ENCODE results near the gene RASGRF1.
"Not testable (repeated sequence)": the region's sequence is repeated elsewhere in the genome, so short reads cannot be mapped to it uniquely, and the experiment has no call there.

RASGRF1 gene

DNA sequence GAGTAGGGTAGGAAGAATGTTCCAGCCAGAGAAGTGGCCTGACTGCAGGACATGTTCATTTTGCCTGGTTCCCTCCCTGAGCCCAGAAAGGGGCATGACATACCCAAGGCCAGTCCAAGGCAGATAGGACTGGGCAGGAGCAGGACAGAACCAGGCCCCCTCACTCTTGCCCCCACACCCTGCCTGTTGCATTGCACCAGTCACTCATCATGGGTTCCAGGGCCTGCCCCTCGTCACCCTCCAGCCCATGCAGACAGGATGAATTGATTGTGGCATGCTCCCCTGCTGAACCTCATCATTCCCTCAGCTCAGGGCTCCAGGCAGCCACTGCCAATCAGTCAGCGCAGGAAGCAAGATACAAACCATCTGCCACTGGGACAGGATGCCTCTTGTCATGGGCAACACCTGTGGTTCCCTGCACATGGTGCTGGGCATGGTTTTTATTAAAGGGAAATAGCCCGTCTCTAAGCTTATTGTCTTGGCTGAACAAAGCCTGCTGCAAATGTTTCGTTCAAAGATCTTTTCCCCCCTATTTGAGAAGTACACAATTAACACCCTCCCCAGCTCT lies 48.9 kb downstream of the RASGRF1 start:
- in situ Hi-C loops (cut with MboI; ENCODE audit: low sequenced_read_pairs), result no loop called here

DNA sequence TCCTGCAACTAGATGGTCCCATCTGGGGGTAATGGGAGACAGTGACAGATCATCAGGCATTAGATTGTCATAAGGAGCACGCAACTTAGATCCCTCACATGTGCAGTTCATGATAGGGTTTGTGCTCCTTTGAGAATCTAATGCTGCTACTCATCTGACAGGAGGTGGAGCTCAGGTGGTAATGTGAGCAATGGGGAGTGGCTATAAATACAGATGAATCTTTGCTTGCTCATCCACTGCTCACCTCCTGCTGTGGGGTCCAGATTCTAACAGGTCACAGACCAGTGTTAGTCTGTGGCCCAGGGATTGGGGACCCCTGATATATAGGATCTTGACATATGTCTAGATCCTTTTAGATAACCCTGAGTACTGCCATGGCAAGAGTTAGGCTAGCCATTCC lies 52.7 kb downstream of the RASGRF1 start:
- in situ Hi-C loops (cut with MboI; ENCODE audit: low sequenced_read_pairs), result no loop called here

DNA sequence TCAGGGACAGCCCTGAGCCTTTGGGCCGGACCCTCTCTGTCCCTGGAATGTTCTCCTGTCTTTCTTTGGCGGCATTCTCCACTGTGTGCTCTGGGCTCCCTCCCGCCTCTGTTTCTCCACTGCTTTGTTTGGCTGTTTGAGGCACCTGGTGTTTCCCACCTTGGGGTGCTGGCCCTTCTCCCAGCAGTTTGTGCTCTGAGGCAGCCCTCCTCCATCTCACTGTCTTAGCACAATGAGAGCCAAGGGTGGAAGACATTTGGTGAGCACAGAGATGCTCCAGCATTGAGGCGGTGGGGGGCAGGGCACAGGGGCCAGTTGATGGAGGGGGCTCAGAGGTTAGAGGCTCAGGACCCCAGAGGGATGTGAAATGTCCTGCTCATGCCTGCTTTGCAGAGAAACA lies 54.3 kb downstream of the RASGRF1 start:
- in situ Hi-C loops (cut with MboI; ENCODE audit: low sequenced_read_pairs), result no loop called here

DNA sequence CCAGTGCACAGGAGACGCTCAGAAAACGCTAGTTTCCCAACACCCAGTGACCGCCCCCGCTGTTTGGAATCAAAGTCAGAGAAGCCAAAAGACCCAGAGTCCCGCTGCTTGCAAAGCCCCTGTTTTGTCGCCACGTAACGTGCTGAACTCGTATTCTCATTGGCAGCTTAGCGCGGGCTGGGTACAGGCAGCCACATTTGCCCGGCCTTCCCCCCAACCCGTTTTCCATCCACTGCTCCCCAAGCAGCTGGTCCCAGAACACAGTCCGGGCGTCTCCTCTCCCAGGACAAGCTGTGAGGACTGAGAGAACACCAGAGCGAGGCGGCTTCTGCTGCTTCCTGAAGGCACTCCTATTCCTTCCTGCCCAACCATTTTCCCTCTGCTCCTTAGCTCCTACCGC lies 54.8 kb downstream of the RASGRF1 start:
- in situ Hi-C loops (cut with MboI; ENCODE audit: low sequenced_read_pairs), result no loop called here

DNA sequence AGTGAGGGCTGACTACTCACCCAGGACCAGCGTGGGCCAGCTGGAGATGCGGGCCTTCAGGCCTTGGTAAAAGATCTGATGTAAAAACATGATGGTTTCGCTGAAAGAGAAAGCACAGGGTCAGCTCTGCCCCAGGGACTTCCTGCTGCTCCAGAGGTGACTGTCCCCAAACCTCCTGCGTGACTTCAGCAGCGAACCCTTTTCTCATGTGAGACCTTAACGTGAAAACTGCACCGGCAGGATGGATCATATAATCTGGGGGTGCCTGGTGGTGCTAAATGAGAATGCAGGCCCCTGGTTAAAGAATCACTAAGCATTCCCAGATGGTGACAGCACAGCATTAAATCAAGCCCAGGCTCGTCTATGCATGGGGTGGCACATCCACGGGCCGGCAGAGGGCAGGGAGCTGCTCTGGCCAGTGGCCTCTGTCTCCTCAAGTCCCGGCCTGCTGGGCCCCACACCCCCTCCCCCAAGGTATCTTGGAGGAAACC lies 55.4 kb downstream of the RASGRF1 start:
- in situ Hi-C loops (cut with MboI; ENCODE audit: low sequenced_read_pairs), result no loop called here

DNA sequence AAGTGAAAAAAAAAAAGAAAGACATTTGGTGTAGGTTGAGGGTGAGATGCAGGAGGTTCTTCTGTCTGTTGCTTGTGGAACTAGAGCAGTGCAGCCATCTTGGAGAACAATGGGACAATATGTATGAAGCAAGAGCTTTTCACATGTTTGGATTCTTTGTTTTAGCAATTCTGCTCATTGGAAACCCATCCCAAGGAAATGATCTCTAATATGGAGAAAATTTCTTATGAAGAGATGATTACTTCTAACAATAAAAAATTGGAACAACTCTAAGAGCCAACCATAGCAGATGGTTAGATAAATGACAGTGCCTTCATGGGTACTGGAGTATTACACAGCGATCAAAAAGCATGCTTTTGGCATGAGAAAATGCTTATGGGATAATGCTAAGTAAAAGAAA lies 56.3 kb downstream of the RASGRF1 start:
- in situ Hi-C loops (cut with MboI; ENCODE audit: low sequenced_read_pairs), result no loop called here

DNA sequence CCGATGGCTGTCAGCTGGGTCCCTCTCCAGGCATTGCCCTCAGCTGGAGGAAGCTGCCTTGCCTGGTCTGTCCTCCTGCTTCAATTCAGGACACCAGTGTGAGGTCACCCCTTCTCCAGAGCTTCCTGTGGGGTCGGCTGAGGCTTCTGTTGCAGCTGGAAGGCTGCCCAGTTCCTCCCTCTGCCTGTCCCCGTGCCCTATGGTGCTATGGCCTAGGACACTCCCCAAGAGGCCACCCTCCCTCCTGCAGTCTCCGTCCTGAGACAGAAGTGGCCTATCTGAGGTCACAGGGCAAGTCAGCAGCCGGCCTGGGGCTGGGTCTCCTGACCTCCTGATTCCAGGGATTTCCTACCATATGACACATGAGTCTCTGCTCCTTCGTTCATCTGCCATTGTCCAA lies 57.9 kb downstream of the RASGRF1 start:
- in situ Hi-C loops (cut with MboI; ENCODE audit: low sequenced_read_pairs), result no loop called here

DNA sequence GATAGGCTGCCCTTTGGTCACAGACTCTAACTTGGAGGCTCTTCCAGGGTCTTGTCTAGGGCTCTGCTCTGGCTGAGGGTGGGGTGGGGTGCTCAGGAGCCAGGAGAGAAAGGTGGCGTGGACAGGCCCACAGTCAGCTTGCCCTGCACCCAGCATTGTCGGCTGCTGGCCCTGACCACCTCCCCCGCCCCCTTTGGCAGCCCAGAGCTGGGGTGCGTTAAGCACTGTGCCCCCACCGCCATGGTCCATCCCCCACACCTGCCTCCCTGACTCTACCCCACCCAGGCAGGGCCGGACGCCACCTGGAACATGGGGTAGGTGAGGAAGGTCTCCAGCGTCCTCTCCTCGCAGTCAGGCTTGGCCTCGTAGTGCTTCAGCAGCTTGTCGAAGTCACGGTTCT lies 58.8 kb downstream of the RASGRF1 start:
- in situ Hi-C loops (cut with MboI; ENCODE audit: low sequenced_read_pairs), result no loop called here

DNA sequence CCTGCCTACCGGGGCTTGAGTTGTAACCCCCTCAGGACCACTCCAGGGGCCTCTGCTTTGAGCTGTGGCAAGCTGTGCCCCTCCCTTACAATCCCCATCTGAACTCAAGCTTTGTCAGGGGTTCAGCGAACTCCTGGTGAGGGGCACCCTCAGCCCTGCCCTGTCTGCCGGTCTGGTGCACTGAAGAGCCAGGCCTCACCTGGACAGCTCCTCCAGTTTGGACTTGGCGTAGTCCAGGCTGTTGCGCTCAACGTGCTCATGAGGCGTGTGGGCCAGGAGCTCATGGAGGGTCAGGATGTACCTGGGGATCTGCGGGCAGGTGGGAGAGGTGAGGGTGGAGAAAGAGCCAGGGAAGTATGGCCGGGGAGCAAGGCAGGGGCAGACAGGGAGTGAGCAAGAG lies 59.4 kb downstream of the RASGRF1 start:
- in situ Hi-C loops (cut with MboI; ENCODE audit: low sequenced_read_pairs), result no loop called here

DNA sequence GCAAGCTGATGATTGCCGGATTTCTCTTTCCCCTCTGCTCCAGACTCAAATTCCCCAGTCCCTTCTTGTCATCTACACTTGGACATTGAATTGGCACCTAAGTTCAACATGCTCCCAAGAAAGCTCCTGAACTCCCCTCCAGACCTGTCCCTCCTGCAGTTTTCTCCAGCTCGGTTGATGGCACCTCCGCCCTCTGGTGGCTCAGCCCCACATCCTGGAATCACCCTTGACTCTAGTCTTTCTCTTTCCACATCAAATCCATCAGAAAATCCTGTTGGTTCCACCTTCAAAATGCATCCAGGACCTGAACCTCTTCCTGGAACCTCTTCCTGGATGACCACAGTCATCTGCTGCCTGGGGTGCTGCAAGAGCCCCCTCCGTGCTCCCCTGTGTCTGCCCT lies 60.1 kb downstream of the RASGRF1 start:
- in situ Hi-C loops (cut with MboI; ENCODE audit: low sequenced_read_pairs), result no loop called here

DNA sequence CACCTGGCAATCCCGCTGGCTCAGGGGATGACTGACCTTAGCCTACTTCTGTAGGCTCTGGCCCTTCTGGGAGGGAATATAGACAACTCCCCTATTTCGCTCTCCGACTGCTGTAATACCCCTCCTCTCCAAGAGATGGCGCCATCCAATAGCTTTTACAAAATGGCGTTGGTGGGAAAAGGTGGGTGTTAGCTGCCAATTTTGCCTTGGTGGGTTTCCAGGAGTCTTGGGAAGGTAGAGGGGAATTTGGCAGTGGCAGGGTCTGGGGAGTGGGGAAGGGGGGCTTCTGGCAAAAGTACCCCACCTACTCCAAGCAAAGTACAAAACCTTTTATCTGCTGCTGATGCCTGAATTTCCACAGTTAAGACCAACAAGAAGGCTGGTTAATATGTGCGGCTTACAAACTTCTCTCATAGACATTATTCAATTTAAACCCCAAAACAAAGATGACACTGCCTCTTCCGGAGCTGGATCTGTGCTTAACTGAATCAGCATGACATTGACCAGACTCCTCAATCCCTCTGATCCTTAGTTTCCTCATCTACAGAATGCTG lies 62.1 kb downstream of the RASGRF1 start:
- in situ Hi-C loops (cut with MboI; ENCODE audit: low sequenced_read_pairs), result no loop called here

DNA sequence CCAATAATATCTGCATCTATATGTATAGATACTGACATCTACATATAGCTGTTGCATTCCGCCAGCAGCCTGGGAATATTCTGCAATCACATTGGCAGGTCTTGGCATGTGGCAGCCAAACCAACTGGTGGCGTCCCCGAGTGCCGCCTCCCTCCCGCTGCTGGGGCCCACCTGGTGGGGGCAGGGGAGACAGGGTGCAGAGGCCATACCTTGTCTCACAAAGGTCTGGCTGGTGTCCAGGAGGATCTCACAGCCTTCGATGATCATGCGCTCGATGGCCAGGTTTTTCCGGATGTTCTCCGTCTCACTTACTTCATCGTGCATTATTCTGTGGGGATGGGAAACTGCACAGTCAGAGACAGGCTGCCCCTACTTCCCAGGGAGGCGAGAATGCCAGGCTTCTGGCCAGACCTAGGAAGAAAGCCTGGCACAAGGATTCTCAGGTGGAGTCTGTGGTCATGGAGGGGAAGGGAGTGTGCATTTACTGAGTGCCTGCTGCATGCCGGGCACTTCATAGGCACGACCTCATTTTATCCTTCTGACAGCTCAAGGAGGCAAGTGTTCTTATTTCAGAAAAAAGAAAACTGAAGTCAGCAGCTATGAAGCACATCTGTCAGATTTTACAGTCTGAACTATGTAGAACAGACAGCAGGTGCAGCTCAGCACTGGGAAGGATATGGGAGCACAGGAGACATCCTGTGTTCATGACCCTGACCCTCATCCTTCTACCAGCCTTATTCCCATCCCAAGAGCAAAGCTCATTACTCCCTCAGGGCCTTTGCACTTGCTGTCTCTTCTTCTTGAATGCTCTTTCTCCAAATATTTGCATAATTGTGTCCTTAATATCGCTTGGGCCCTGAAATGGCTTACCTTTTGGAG lies 62.8 kb downstream of the RASGRF1 start:
- in situ Hi-C loops (cut with MboI; ENCODE audit: low sequenced_read_pairs), result no loop called here

DNA sequence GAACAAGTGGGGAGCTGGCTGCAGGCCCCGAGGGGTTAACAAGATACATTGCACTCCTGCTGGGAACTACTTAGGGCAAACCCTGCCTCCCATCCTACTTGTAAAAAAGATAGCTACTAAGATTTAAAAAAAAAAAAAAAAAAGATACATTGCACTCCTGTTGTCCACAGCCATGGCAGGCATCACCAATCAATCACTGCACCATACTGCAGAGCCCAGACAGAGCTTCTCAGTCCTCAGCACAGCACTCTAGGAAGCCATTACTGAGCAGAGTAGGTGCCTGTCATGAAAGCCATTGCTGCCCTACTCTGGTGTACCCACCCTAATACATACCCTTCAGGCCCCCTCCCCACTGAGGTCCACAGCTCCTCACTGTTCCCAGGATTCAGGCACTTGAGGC lies 64.8 kb downstream of the RASGRF1 start:
- in situ Hi-C loops (cut with MboI; ENCODE audit: low sequenced_read_pairs), result no loop called here

DNA sequence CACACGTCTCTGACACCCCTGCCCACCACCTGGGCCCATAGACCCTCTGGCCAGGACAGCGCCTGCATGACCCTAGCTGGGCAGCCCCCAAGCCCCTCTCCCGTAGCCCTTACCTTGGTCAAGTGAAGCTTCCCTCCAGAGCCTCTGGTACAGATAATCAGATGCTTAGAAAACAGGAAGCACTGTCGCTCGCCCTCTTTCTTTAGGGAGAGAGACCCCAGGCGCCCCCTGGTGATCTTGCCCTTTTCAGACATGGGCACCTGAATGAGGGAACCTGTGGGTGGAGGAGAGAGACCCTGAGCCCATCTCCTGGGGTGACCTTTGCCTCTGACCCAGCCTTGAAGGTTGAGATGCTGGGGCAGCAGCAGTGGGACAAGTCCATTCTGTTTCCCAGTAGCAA lies 65.4 kb downstream of the RASGRF1 start:
- in situ Hi-C loops (cut with MboI; ENCODE audit: low sequenced_read_pairs), result no loop called here

DNA sequence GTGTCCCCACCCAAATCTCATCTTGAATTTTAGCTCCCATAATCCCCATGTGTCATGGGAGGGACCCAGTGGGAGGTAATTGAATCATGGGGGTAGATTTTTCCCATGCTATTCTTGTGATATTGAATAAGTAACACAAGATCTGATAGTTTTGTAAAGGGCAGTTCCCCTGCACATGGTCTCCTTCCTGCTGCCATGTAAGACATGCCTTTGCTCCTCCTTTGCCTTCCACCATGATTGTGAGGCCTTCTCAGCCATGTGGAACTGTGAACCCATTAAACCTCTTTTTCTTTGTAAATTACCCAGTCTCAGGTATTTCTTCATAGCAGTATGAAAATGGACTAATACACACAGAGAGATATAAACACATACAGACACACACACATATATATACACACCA lies 66.1 kb downstream of the RASGRF1 start:
- in situ Hi-C loops (cut with MboI; ENCODE audit: low sequenced_read_pairs), result not testable (repeated sequence)

DNA sequence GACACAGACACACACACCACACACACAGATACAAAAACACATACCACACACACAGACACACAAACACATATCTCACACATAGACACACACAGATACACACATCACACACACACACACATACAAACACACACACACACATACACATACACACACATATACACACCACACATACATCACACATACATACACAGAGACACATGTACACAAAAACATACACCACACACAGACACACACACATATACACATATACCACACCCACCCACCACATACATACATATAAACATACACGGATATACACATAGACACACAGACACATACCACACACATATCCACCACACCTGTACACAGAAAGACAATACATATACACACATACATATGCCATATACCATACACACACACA lies 66.7 kb downstream of the RASGRF1 start:
- in situ Hi-C loops (cut with MboI; ENCODE audit: low sequenced_read_pairs), result no loop called here

DNA sequence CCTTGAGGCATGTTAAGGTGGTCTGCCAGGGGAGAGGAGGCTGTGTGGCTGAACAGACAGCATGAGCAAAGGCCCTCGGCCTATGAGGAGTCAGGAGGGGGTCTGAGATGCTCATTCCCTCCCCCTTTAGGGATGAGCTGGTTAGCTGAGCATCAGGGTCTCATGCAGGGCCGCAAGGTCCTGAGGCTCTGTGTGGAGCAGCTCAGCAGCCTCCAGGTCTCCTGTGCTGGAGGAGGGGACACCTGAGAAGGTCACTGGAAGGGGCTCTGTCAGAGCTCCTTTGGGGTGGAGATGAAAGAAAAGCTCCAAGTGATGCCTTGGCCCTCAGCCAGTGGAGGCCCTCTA lies 67.1 kb downstream of the RASGRF1 start:
- in situ Hi-C loops (cut with MboI; ENCODE audit: low sequenced_read_pairs), result no loop called here

DNA sequence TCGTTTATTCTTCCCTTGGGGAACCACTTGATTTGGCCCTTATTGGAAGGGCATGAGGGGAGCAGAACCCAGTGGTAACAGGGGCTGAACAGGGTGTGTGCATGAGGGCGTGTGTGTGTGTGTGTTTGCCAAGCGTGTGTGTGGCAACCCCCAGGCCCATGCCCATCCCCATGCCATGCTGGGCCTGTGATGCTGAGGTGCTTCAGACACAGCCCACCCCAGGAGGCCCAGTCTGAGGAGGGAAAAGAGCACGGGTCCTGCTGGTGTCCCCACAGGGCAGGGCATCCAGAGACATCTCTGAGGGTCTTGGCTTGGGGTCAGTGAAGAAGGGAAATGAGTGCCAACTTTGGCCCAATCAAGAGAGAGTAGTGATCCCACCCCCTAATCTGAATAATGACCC lies 71.6 kb downstream of the RASGRF1 start:
- in situ Hi-C loops (cut with MboI; ENCODE audit: low sequenced_read_pairs), result no loop called here

DNA sequence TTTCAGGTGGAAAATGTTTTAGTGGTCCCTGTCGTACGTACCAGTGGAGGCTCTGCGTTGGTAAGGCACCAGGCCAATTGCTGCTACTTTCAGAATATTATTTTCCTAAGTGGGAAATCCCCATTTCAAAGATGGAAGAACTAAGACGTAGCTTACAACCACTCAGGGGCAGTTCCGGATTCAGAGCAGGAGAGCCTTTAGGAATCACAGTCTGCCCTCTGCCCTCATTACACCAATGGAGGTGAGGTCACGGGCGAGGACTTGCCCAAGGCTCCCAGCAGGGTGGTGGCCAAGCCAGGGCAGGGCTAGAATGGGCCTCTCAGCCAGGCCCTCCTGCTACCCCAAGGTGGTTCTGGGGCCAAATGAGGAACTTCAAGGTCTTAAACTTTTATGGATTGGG lies 72.6 kb downstream of the RASGRF1 start:
- in situ Hi-C loops (cut with MboI; ENCODE audit: low sequenced_read_pairs), result no loop called here

DNA sequence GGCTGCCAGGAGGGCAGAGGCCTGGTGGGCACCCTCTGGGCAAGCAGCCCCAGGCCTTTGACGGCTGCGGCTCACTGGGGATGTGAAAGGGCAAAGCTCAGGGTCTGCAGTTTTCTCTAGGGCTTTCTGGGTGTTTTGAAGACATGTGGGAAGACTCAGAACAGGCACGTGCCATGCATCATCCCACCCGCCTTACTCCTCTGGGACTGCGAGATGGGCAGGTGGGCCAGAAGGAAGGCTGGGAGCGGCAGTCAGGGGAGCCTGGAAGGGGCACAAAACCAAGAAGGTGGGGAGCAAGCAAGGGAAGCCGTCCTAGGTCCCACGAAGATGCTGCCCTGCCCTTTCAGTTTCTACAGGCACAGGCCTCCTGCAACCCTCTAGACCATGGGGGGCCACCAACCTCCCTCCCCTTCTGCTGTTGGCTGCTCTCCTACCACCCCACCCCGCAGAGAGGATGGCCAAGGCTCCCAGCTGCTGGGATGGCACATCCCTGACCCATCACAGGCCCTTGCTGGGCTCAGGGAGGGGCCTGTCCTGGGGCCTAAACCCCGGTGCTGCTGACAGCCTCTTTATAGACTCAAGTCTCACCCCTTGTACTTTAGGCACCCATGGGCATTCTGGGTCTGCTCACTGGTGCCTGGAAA lies 73.9 kb downstream of the RASGRF1 start:
- in situ Hi-C loops (cut with MboI; ENCODE audit: low sequenced_read_pairs), result no loop called here

DNA sequence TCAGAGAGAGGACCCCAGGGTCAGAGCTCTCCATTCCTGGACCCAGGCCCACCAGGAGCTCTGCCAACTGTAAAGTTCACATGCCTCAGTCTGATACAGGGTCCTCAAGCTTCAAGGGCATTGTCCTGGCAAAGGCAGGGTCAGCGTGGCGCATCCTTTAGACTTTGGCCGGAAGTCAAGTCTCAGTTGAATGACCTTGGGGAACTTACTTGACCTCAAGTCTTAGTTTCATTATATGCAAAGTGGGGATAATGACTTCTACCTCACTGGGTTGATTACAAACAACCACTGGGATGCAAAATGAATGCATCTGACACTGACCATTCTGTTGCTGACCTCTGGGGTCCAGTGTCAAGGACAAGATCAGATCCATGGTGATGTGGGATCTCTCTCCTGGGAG lies 75.2 kb downstream of the RASGRF1 start:
- in situ Hi-C loops (cut with MboI; ENCODE audit: low sequenced_read_pairs), result no loop called here

DNA sequence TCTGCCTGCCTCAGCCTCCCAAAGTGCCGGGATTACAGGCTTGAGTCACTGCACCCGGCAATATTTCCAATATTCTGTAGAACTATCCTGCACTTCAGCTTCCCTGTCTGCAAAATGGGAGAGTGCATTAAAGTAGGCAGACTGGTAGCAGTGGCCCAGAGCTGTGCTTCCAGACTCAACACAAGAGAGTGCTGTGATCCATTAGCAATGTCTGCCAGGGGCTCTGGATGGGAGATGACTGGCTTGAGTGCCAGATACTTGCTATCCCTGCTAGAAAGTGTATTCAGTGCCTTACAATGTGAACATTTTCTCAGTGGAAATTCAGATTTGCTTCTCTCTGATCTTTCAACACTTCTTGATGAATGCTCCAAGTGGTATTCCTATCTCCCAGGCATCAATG lies 80.3 kb downstream of the RASGRF1 start:
- in situ Hi-C loops (cut with MboI; ENCODE audit: low sequenced_read_pairs), result no loop called here
